Activated CD8-positive, alpha-beta memory T cell treated with anti-CD3 and anti-CD28 coated beads for 36 hours (primary cell): ENCODE measurements around the gene TSHZ1. TPM values are rescaled to one million over a fixed set of nuclear protein-coding genes. Genes with fewer than 3 reads are reported as not detected.
"Not testable (repeated sequence)": the region's sequence is repeated elsewhere in the genome, so short reads cannot be mapped to it uniquely, and the experiment has no call there.

ENCODE experiments used
- CTCF ChIA-PET: fragments of 350-600 bp; sonication (Branson Sonifier 250); formaldehyde crosslinking; loops from one replicate; lab custom pipeline; 2021; ENCODE audit warnings: antibody characterized with exemption; lab: Charles Lee
- POLR2A ChIA-PET: fragments of 350-600 bp; sonication (Branson Sonifier 250); formaldehyde crosslinking; loops from one replicate; lab custom pipeline; 2021; ENCODE audit warnings: antibody characterized with exemption; lab: Charles Lee
- total RNA-seq, 2 experiments: library from RNA; stranded (reverse); gene quantifications; one replicate each; pipeline ENCODE4 v1.2.3, GENCODE V29; 2021

The TSHZ1 gene
- total RNA-seq, 2 experiments from 2014 or later: 14.8 to 15.0 TPM

DNA sequence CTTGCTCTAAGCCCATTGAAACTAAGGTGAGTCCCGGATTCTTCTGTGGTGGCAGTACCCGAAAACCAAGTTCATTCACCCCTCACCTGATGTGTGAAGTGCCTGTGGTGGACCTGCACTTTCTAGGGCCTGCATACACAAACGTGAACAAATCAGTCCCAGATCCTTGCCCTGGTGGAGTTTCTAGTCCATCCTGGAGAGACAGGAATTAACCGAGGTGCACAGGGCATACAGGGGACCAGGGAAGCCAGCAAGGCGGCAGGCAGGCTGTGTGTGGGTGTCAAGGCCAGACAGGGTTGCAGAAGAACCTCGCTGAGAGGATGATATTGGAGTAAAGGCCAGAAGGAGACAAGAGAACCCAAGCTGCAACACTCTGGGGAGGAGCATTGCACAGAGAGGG is 110.8 kb downstream of the TSHZ1 start:
- CTCF ChIA-PET: no interaction called here

DNA sequence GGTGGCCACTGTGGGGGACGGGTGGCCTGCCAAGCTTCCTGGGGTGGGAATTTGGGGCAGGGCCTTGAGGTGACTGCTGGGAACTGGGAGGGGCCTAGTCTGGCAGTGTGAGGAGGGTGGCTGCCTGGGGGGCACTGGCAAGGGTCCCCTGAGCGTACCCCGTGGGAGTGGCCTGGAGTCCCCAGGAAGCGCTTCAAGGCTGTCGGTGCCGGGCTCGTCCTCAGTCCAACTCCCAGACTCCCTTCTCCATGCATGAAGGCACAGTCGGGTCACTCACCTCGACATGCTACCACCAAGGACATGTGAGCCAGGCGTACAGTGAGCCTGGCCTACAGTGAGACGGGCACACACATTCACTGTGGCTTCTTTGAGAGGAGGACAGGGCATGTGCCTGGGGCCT is 111.6 kb downstream of the TSHZ1 start:
- CTCF ChIA-PET: no interaction called here
- POLR2A ChIA-PET: no interaction called here

More for the DNA sequence above, 110.8 kb downstream of the TSHZ1 start:
- POLR2A ChIA-PET: no interaction called here

DNA sequence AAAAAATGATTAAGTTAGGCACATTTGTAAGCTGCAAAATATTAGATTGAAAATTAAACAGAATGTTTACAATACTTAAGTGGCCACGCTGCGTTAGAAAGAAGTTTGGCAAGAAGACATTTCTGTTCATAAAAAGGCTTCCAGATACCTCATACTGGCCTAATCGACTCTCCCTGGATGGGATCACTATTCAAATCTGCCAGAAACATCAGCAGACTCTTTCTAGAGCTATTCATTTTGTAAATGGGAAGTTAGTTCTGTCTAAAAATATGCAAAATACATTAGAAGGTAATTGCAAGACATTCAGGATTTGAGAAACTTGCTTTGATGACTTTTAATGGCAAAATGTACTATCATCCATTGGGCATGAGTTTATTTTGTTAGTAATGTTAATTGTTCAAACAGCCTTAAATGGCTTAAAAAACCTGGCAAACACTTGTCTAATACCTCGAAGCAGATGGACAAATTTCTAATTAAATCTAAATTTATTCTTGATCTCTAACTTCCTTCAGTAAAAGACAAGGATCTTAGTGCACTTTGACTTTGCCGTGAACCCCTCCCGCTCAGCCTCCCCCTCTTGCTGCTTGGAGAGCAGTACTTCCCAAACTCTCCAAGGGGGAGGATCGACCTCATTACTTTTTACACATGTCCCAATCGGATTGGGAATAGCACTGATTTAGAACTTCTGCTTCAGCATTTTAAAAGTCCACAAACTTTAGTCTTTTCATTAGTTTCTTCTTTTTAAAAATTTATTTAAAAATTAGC is 113.4 kb downstream of the TSHZ1 start:
- ChIA-PET CTCF (no interaction called here), POLR2A (no interaction called here)

DNA sequence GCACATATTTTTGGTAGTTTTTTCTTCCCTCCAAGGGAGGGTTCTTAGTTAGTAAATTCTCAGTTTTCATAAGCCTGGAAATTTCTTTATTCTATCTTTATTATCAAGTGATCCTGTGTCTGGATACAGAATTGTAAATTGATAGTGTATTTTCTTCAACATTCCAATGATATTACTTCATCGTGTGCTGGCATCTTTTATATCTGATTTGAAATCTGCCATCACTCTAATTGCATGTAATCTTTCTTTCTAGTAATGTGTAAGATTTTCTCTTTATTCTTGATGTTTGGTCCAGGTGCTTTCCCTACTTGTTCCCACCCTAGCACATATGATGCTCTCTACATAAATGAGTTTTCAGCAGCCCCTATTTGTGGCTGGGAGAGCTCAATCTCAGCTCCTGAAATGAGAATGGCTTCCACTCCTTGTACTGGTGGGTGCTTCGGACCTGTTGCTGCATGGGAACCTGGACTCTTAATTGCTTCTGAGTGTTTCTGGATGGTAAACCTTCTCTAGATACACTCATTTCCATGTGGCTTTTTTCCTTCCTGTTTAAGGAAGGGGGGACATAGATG is 114.2 kb downstream of the TSHZ1 start:
- POLR2A ChIA-PET: no interaction called here
- CTCF ChIA-PET: no interaction called here

DNA sequence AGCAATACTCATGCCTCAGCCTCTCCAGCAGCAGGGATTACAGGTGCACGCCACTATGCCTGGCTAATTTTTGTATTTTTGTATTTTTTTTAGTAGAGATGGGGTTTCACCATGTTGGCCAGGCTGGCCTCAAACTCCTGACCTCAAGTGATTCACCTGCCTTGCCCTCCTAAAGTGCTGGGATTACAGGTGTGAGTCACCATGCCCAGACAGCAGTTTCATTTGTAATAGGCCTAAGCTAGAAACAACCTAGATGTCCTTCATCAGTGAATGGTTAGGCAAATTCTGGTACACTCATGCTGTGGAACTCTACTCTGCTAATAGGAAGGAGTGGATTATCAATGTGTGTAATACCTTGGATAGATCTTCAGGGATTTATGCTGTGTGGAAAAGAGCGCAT is 119.2 kb downstream of the TSHZ1 start:
- CTCF ChIA-PET, POLR2A ChIA-PET: not testable (repeated sequence)

DNA sequence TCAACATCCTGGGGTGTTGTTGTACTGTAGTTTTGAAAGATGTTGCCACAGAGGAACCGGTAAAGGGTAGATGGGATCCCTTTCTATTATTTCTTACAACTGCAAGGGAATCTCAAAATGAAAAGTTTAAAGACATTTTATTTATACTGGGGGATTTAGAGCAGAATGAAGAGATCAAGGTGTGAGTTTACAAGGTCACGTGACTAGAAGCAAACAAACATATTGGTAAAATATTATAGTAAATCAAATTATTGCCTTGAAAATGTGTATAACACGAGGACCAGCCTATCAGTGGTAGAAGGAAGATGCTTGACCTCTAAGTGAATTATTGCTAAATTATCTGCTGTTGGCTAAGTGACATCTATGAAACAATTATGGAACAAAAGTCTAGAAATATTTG is 119.7 kb downstream of the TSHZ1 start:
- ChIA-PET POLR2A (no interaction called here), CTCF (no interaction called here)

DNA sequence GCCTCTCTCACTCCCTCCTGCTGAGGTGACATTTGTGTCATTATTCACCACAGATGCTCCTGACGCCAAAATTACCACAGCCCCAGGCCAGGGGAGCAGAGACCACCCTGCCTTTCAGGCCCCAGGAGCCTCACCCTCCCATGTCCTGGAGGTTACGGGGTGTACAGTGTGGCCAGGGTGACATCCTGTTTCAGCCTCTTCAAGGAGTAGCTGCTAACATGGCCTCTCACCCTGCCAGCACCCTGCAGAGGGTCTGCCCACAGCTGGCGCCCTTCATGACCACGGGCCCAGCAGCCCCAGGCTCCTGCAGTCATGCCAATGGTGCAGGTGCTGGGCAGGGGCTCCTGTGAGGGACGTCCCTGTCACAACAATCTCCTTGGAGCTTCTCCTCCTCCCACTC is 124.3 kb downstream of the TSHZ1 start:
- CTCF ChIA-PET: no interaction called here
- POLR2A ChIA-PET: no interaction called here

GRCh38 chr18:75335511-75335910 is 124.9 kb downstream of the TSHZ1 start:
- CTCF ChIA-PET: no interaction called here
- POLR2A ChIA-PET: no interaction called here

- ChIA-PET CTCF (no interaction called here), POLR2A (no interaction called here)
Measured at GRCh38 chr18:75336767-75337166, 126.2 kb downstream of the TSHZ1 start.

- POLR2A ChIA-PET: no interaction called here
- CTCF ChIA-PET: no interaction called here
Measured at GRCh38 chr18:75337348-75337747, 126.8 kb downstream of the TSHZ1 start.

DNA sequence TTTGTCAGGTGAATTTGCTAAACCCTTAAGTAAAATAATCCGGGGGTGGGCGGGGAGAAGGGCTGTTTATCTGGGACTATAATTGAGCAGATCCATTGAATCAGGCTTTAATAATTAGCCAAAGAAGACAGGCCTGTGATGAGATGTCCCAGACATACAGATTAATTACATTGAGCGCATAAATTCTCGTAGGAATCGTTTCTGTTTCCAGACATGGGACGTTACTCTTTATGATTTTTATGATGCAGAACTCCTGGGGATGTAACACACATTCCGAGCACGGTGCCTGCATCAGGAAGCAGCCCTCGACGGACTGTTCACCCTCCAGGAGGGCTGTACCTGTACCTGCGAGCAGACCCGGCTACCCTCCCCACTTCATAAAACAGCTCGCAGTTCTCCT is 128.0 kb downstream of the TSHZ1 start:
- CTCF ChIA-PET: no interaction called here
- POLR2A ChIA-PET: no interaction called here

Other genes starting within 250 kb of the TSHZ1 start
- 10 to 100 TPM; 23.0 to 23.3 TPM for gene PTGR3, start 1.7 kb upstream of the TSHZ1 start, total RNA-seq
- not detected for gene SMIM21, start 216.9 kb downstream of the TSHZ1 start, total RNA-seq